C1 segment of cervical spinal cord (tissue), 14 donors: ENCODE results near the gene MT1E.

Experiments used
- DNase-seq, 14 donors: peaks; one replicate each; lab custom pipeline; 2025; lab: John Stamatoyannopoulos, UW

MT1E gene

DNA sequence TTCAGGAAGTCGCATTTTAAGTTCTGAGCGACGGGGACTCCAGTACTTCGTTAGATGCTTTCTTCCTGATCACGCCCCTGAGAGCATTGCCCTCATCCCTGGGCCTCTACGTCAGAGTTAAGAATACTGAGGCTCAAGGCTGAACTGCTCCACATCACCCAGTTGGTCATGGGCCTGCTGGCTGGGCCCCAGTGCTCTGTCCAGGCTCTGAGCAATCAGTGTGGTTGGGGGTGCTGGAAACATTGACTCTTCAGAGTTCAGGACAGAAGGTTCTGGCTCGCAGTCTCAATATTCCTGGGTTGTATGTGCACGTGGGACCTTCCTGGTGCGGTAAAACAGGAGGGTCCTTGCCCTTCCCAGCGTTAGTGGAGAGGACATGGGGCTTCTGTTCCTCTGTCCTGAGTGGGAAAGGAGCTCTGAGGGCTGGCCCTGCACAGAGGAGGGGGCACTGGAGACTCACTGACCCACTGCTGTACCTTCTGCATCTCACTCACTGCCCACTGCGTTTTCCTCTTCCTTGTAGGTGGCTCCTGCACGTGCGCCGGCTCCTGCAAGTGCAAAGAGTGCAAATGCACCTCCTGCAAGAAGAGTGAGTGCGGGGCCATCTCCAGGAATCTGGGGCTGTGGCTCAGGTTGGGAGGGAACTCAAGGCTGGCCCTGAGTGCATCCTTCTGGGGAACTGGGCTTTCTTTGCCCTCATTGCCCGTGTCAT is 518 bp downstream of the MT1E start:
- peak in 3 of 14 donors; percentile 31 to 72 (median 40) for DNase-seq

DNA sequence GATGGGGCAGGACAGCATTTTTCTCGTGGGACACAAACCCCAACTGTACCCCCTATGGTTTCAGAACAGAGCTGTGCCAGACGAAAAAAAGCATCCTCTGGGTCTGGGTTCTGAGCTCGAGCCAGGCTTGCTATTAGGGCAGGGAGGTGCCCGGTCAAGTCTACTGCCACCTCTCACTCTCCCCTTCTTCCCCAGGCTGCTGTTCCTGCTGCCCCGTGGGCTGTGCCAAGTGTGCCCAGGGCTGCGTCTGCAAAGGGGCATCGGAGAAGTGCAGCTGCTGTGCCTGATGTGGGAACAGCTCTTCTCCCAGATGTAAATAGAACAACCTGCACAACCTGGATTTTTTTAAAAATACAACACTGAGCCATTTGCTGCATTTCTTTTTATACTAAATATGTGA is 1.1 kb downstream of the MT1E start:
- no peak for DNase-seq

DNA sequence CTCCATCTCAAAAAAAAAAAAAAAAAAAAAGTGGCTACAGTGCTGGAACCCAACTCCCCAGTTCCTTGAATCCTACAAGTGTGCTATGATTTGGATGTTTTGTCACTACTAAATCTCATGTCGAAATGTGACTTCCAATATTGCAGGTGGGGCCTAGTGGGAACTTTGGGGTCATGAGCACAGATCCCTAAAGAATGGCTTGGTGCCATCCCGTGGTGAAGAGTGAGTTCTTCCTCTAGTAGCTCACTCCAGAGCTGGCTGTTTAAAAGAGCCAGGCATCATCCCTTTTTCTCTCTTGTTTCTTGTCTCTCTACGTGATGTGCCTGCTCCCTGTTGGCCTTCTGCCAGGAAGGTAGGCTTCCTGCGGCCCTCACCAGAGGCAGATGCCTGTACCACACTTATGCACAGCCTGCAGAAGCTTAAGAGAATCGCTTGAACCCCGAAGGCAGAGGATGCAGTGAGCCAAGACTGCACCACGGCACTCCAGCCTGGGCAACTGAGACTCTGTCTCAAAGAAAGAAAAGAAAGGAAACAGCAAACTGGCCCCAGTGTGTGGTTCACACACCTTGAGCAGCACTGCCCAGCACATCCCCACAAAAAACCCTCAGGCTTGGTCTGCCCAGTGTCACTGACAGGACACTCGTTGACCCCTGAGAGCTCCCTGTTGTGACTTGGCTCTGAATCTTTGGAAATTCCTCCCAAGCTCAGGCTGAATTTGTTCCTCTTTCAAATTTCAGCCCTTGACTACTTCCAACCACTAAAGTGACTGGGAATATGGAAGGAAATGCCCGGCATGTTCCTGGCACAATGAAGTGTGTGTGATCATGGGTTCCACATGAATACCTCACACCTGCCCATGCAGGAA is 3.1 kb downstream of the MT1E start:
- DNase-seq: no peak

DNA sequence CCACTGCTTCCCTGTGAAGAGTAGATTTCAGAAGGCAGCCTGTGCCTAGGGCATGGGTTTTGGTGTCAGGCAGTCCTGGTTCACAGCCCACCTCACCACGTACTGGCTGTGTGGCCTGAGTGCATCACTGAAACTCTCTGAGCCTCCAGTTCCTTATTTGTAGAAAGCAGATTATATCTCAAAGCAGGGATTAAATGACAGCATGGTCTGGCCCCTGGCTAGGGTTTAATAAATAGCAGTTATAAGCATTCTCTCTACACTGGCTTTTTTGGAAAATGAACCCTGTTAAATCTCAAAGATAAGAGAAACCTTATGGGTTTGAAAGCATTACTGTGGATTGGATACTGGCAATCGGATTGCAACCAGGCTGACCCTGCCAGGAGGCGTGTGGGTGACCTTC is 4.0 kb downstream of the MT1E start:
- no peak for DNase-seq

DNA sequence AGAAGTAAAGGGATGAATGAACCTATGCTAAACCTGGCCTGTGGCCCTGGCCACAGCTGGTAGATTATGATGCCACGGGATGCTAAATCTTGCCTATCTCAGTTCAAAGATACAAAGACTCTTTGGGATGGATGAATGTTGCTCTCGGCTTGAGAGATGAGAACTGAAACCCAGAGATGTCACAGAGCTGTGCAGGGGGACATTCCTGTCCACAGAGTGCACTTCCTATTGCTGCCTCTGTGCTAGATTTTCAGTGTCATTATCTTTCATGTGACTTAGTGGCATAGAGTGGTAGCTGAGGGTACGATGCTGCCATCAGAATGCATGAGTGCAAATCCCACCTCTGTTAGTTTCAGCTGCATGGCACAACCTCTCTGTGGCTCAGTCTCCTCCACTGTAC is 4.6 kb downstream of the MT1E start:
- no peak for DNase-seq

DNA sequence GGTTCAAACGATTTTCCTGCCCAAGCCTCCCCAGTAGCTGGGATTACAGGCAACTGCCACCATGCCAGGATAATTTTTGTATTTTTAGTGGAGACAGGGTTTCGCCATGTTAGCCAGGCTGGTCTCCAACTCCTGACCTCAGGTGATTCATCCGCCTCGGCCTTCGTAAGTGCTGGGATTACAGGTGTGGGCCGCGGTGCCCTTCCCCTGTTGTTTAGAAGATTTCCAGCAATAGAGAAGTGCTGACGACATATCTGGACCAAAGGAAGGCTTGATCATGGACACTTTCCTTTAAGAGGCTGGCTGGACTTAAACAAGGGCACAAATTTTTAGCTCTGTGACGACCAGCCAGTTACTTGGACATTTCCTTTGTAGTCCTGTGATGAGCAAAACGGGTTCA is 5.6 kb downstream of the MT1E start:
- no peak for DNase-seq

DNA sequence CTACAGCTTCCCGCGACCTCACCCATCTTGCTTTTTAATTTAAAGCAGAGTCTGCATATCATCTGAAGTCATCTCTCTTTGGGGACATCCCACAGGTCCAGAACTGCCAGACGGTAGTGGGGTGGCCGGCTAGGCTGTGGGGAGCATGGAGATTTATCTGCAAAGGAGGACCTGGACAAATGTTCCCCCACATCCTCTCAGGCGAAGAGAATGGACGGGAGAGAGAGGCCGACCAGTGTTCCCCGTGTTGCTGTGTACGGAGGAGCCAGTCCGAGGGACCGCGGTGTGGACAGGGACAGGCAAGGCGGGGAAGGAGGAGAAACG is 6.2 kb downstream of the MT1E start:
- DNase-seq: peak in 1 of 14 donors; percentile 49

DNA sequence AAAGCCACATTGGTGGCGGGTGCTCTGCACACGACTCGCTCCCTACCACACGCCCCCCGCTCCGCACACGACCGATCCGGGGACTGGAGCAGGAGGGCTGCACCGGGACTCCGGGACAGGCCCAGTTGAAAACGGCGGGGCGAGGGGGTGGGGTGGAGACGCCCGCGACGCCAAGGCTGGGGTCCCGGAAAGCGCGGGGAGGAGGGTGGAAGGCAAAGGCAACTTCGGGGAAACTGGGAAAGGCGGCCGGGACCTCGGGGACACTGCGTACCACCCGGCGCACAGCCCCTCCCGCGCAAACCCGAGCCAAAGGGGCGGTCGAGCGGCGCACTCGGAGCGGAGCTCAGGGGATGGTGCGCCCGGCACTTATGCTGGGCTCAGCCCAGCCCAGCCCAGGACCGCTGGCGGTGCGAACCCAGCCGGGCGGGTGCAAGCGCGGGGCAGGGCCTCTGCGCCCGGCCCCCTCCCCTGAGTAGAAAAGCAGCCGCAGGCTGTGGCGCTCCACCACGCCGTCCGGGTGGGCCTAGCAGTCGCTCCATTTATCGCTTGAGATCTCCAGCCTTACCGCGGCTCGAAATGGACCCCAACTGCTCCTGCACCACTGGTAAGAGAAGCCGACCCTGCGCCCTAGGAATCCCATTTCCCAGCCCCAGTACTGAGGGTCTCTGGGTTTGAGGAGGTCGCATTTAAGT is 6.7 kb downstream of the MT1E start, which contains the start of gene MT1M:
Gene MT1M (plus strand): TSS at position 504 of the 692 bp plus-strand sequence. CDS start 73 bp downstream, at position 577.
- DNase-seq: peak in 10 of 14 donors; percentile 7 to 89 (median 42)

DNA sequence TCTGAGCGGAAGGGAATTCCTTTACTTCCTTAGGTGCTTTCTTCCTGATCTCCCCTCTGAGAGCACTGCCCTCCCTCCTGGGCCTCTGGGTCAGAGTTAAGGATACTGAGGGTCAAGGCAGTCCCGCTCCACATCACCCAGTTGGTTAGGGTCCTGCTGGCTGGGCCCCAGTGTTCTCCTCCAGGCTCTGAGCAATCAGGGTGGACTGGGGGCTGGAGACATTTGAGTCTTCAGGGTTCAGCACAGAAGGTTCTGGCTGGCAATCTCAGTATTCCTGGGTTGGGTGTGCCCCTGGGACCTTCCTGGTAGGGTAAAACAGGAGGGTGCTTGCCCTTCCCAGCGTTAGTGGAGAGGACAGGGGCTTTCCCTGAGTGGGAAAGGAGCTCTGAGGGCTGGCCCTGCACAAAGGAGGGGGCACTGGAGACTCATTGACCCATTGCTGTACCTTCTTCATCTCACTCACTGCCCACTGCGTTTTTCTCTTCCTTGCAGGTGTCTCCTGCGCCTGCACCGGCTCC is 7.3 kb downstream of the MT1E start:
- DNase-seq: no peak

DNA sequence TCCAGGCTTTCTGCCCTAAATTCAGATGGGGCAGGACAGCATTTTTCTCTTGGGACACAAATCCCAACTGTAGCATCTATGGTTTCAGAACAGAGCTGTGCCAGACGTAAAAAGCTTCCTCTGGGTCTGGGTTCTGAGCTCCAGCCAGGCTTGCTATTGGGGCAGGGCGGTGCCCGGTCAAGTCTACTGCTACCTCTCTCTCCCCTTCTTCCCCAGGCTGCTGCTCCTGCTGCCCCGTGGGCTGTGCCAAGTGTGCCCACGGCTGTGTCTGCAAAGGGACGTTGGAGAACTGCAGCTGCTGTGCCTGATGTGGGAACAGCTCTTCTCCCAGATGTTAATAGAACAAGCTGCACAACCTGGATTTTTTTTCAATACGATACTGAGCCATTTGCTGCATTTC is 8.0 kb downstream of the MT1E start:
- DNase-seq: no peak

DNA sequence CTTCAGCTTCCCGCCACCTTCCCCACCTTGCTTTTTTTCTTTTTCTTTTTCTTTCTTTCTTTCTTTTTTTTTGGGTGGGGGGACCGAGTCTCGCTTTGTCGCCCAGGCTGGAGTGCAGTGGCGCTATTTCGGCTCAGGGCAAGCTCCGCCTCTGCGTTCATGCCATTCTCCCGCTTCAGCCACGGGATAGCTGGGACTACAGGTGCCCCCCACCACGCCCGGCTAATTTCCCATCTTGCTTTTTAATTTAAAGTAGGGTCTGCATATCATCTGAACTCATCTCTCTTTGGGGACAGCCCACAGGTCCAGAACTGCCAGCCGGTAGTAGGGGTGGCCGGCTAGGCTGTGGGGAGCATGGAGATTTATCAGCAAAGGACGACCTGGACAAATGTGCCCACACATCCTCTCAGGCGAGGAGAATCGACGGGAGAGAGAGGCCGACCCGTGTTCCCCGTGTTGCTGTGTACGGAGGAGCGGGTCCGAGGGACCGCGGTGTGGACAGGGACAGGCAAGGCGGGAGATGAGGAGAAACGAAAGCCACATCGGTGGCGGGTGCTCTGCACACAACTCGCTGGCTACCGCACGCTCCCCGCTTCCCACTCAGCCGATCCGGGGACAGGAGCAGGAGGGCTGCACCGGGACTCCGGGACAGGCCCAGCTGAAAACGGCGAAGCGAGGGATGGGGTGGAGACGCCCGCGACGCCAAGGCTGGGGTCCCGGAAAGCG is 9.3 kb downstream of the MT1E start:
- DNase-seq: peak in 1 of 14 donors; percentile 54

DNA sequence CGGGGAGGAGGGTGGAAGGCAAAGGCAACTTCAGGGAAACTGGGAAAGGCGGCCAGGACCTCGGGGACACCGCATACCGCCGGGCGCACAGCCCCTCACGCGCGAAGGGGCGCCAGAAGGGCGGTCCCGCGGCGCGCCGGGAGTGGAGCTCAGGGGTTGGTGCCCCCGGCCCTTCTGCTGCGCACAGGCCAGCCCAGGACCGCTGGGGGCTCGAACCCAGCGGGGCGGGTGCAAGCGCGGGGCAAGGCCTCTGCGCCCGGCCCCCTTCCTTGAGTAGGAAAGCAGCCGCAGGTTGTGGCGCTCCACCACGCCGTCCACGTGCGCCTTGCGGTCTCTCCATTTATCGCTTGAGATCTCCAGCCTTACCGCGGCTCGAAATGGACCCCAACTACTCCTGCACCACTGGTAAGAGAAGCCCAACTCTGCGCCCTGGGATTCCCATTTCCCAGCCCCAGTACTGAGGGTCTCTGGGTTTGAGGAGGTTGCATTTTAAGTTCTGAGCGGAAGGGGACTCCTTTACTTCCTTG is 9.9 kb downstream of the MT1E start:
- no peak for DNase-seq

DNA sequence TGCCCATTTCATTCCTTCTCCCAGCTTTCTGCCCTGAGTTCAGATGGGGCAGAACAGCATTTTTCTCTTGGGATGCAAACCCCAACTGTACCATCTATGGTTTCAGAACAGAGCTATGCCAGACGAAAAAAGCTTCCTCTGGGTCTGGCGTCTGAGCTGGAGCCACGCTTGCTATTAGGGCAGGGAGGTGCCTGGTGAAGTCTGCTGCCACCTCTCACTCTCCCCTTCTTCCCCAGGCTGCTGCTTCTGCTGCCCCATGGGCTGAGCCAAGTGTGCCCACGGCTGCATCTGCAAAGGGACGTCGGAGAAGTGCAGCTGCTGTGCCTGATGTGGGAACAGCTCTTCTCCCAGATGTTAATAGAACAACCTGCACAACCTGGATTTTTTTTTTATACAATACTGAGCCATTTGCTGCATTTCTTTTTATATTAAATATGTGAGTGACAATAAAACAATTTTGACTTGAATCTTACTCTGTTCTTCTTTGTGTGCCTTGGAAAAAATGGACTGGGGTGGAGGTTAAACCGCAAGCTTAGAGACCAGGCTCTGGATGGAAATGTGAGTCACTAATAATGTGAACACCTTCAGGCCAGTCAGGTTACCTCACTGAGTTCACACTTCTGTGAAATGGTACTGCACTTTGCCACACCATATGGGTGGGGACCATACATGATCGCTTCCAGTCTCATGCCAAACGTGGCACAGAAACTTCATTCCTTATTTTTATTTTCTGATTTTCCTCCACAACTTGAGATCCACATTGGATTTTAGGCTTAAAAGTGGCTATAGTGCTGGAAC is 11.2 kb downstream of the MT1E start:
- DNase-seq: no peak

DNA sequence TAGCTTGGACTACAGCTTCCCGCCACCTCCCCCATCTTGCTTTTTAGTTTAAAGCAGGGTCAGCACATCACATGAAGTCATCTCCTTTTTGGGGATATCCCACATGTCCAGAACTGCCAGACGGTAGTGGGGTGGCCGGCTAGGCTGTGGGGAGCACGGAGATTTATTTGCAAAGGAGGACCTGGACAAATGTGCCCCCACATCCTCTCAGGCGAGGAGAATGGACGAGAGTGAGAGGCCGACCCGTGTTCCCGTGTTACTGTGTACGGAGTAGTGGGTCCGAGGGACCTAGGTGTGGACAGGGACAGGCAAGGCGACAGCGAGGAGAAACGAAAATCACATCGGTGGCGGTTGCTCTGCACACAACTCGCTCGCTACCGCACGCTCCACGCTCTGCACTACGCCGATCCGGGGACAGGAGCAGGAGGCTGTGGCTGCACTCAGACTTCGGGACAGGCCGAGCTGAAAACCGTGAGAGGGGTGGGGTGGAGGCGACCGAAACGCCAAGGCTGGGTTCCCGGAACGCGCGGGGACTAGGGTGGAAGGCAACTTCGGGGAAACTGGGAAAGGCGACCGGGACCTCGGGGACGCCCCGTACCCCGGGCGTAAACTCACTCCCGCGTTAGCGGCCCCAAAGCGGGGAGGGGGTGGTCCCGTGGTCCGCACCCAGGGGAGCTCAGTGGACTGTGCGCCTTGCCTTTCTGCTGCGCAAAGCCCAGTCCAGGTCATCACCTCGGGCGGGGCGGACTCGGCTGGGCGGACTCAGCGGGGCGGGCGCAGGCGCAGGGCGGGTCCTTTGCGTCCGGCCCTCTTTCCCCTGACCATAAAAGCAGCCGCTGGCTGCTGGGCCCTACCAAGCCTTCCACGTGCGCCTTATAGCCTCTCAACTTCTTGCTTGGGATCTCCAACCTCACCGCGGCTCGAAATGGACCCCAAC is 12.5 kb downstream of the MT1E start, which contains the start of gene MT1A:
Gene MT1A (plus strand): TSS at position 853 of the 937 bp plus-strand sequence. CDS start 73 bp downstream, at position 926.
- peak in 5 of 14 donors; percentile 28 to 73 (median 33) for DNase-seq

DNA sequence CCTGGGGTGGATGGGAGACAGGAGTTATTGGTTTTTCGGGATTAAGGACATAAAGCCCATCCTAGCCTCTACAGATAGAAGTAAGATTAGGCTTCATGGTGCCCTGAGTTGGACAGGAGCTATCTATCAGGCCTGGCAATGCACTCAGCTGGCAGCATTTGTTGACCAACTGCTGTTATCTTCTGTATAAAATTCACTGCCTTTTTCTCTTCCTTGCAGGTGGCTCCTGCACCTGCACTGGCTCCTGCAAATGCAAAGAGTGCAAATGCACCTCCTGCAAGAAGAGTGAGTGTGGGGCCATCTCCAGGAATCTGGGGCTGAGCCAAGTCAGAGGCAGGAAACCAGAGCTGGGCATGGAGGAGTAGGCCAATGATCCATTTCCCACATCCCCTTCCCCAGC is 13.5 kb downstream of the MT1E start:
- DNase-seq: no peak

DNA sequence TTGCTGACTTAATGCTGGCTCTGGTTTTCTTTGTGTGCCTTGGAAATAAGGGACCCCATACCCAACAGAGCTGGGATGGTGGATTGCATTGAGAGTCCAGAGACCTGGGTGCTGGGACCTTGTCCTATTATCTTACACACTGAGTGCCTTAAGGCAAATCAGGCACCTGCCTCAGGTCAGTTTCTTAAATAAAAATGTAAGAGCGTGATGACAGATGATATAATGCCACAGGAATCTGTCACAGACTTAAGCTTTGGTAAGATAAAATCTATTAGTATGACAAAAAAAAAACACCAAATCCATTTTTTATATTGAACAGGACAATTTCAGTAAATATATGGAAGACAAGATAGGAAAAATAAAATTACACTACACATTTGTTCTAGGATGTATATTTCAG is 14.5 kb downstream of the MT1E start:
- no peak for DNase-seq

DNA sequence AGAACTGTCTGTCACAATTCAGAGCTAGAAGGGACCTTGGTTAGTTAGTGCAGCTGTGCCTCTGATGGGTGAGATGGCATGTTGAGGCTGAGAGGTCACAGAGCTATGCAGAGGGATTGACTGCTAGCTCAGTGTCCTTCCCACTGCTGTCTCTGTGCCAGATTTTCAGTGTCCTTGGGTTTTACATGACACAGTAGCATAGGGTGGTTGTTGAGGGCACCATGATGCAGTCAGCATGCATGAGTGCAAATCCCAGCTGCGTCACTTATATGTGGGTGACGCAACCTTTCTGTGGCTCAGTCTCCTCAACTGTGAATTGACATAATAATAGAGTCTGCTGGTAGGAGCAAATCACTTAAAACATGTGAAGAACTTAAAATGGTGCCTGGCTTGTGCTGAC is 15.6 kb downstream of the MT1E start:
- DNase-seq: no peak

DNA sequence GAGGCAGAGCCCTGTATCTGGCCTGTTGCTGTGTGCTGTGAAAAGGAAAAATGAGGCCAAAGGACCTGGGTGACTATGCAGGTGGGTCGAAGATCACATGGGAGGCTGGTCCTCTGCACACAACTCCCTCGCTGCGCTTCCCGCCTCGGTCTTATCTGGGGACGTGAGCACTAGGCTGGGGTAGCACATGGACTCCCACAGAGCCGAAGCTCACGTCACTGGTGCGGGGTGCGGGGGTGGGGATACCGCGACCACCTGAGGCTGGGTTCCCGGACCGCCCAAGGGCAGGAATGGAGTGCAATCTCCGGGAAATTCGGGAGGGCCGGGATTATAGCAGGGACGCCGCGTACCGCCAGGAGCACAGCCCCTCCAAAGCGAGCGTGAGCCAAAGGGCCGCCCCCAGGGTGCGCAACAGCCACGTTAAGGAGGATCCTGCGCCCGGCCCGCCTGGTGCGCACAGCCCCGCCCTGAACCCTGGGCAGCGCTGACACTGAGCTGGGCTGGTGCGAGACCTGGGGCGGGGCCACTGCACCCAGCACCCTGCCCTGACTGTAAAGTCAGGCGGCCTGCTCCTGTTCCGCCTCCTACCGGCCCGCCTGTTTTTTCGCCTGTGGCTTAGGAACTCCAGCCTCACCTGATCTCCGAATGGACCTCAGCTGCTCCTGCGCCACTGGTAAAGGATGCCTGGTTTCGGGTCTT is 17.6 kb downstream of the MT1E start:
- peak in 3 of 14 donors; percentile 10 to 46 (median 12) for DNase-seq
